OCI-LY1 (cell line): ENCODE results near the gene KHDC4.

ENCODE experiments used
- H2AFZ ChIP-seq: fragments of 200-600 bp; sonication (generic), shearing (Covaris generic); 2 replicates; pipeline ENCODE4 v1.6.0; 2014; ENCODE audit warnings: antibody characterized with exemption, mild to moderate bottlenecking, low read length
- H3F3A ChIP-seq: fragments of 200-600 bp; sonication (generic), shearing (Covaris generic); 2 replicates; pipeline ENCODE4 v1.6.0; 2014; ENCODE audit warnings: mild to moderate bottlenecking, antibody characterized with exemption, low read length, moderate library complexity; ENCODE audit not compliant: insufficient read depth
- H3K27ac ChIP-seq: fragments of 200-600 bp; sonication (generic); 2 replicates; pipeline ENCODE4 v1.5.1; 2014; ENCODE audit warnings: low read length, mixed run types, mild to moderate bottlenecking, low read depth; ENCODE audit not compliant: poor library complexity, severe bottlenecking
- H3K27me3 ChIP-seq: fragments of 200-600 bp; sonication (generic); 2 replicates; pipeline ENCODE4 v1.6.0; 2014; ENCODE audit warnings: antibody characterized with exemption, mild to moderate bottlenecking, low read length, moderate library complexity; ENCODE audit not compliant: insufficient read depth
- H3K36me3 ChIP-seq: fragments of 200-600 bp; sonication (generic); 2 replicates; pipeline ENCODE4 v1.6.1; 2014; ENCODE audit warnings: mild to moderate bottlenecking, antibody characterized with exemption, low read length, moderate library complexity, mixed read lengths; ENCODE audit not compliant: insufficient read depth
- H3K4me1 ChIP-seq: fragments of 200-600 bp; sonication (generic); 2 replicates; pipeline ENCODE4 v1.5.1; 2014; ENCODE audit warnings: mild to moderate bottlenecking, low read length, moderate library complexity; ENCODE audit not compliant: insufficient read depth, severe bottlenecking
- H3K4me2 ChIP-seq: fragments of 200-600 bp; sonication (generic), shearing (Covaris generic); 2 replicates; pipeline ENCODE4 v1.6.1; 2014; ENCODE audit warnings: low read length
- H3K4me3 ChIP-seq: fragments of 200-600 bp; sonication (generic); 2 replicates; pipeline ENCODE4 v1.5.1; 2014; ENCODE audit warnings: low read length, low read depth, mild to moderate bottlenecking, mixed read lengths; ENCODE audit not compliant: poor library complexity, severe bottlenecking
- H3K79me2 ChIP-seq: fragments of 200-600 bp; shearing (Covaris generic); 2 replicates; pipeline ENCODE4 v1.6.1; 2016; ENCODE audit warnings: mixed run types, low read length, mixed read lengths; ENCODE audit not compliant: insufficient read depth
- H3K9ac ChIP-seq: fragments of 200-600 bp; sonication (generic), shearing (Covaris generic); 2 replicates; pipeline ENCODE4 v1.6.1; 2014; ENCODE audit warnings: mild to moderate bottlenecking, low read length, mixed read lengths
- H3K9me2 ChIP-seq: fragments of 200-600 bp; sonication (generic), shearing (Covaris generic); 2 replicates; pipeline ENCODE4 v1.6.1; 2014; ENCODE audit warnings: low read depth, mild to moderate bottlenecking, low read length, mixed read lengths
- H3K9me3 ChIP-seq: fragments of 200-600 bp; shearing (Covaris generic); 2 replicates; pipeline ENCODE4 v1.6.1; 2014; ENCODE audit warnings: low read length, mixed read lengths
- H4K20me1 ChIP-seq: fragments of 200-600 bp; sonication (generic), shearing (Covaris generic); 2 replicates; pipeline ENCODE4 v1.6.0; 2016; ENCODE audit warnings: mild to moderate bottlenecking, low read length; ENCODE audit not compliant: insufficient read depth
- EZH2 ChIP-seq: fragments of 200-600 bp; sonication (generic), shearing (Covaris generic); IDR thresholded peaks from 2 replicates; pipeline ENCODE4 v1.8.0; 2017; ENCODE audit warnings: borderline replicate concordance, mixed run types, mild to moderate bottlenecking, antibody characterized with exemption, low read length, moderate library complexity, mixed read lengths
- TF ChIP-seq, protein P1 (sequence below): fragments of 200-600 bp; sonication (generic), shearing (Covaris generic); IDR thresholded peaks from 2 replicates; pipeline ENCODE4 v1.5.1; 2017; ENCODE audit warnings: mild to moderate bottlenecking, antibody characterized with exemption, low read length, moderate library complexity, mixed read lengths

The KHDC4 gene

DNA sequence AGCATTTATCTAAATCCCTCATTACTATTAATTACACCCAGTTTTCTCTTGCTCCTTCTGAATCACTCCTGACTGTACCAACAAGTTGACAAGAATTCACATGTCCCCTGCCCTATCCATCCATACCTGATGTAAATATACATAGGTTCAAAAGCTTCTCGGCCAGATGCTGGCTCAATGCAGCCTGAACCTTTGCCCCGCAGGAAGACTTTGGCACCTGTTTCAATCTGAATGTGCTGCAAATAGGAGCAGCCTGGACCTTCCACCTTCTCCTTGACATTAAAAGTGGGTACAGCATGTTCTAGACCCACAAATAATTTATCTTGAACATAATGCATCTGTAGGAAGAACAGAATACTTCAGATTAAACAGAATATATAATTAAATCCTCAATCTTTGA is 8.7 kb downstream of the KHDC4 start:
- Histone ChIP-seq H3K4me3 (no peak overlapping the region), H3K4me1 (peaks cover 4% of the 10 kb centered on the region), H3K79me2 (0 out of 2 replicates have a peak, but pooled peaks cover 4% of the 10 kb centered on the region), H3K9ac (no peak overlapping the region), H3K27ac (no peak overlapping the region), H3F3A (no peaks in the 10 kb centered on the region), H3K36me3 (peaks cover 98% of the 10 kb centered on the region), H3K27me3 (no peaks in the 10 kb centered on the region), H3K4me2 (no peak overlapping the region), H4K20me1 (no peaks in the 10 kb centered on the region), H2AFZ (no peak overlapping the region), H3K9me3 (no peaks in the 10 kb centered on the region), H3K9me2 (no peaks in the 10 kb centered on the region)
- TF ChIP-seq EZH2: no peak
- TF ChIP-seq, protein P1, sequence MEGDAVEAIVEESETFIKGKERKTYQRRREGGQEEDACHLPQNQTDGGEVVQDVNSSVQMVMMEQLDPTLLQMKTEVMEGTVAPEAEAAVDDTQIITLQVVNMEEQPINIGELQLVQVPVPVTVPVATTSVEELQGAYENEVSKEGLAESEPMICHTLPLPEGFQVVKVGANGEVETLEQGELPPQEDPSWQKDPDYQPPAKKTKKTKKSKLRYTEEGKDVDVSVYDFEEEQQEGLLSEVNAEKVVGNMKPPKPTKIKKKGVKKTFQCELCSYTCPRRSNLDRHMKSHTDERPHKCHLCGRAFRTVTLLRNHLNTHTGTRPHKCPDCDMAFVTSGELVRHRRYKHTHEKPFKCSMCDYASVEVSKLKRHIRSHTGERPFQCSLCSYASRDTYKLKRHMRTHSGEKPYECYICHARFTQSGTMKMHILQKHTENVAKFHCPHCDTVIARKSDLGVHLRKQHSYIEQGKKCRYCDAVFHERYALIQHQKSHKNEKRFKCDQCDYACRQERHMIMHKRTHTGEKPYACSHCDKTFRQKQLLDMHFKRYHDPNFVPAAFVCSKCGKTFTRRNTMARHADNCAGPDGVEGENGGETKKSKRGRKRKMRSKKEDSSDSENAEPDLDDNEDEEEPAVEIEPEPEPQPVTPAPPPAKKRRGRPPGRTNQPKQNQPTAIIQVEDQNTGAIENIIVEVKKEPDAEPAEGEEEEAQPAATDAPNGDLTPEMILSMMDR: no peak

DNA sequence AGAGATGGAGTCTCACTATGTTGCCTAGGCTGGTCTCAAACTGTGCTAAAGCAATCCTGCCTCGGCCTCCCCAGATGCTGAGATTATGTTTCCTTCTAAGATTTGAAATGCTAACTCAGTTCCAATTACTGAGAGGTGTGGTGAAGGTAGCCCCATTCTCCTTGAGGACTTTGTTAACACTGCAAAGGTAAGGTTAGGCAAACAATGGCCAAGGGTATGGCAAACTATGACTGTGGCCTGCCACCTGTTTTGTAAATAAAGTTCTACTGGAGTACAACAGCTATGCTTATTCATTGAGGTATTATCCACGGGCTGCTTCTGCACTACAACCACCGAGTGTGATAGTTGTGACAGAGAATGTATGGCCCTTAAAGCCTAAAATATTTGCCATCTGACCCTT is 13.5 kb downstream of the KHDC4 start:
- Histone ChIP-seq H3K27ac (no peak overlapping the region), H3F3A (no peaks in the 10 kb centered on the region), H3K4me3 (no peak overlapping the region), H3K9me3 (no peaks in the 10 kb centered on the region), H3K27me3 (no peaks in the 10 kb centered on the region), H3K79me2 (no peaks in the 10 kb centered on the region), H3K9me2 (no peaks in the 10 kb centered on the region), H3K36me3 (peaks cover 98% of the 10 kb centered on the region), H3K9ac (no peak overlapping the region), H3K4me1 (no peaks in the 10 kb centered on the region), H2AFZ (no peak overlapping the region), H4K20me1 (no peaks in the 10 kb centered on the region), H3K4me2 (no peak overlapping the region)
- TF ChIP-seq, protein P1: no peak
- TF ChIP-seq EZH2: no peak

DNA sequence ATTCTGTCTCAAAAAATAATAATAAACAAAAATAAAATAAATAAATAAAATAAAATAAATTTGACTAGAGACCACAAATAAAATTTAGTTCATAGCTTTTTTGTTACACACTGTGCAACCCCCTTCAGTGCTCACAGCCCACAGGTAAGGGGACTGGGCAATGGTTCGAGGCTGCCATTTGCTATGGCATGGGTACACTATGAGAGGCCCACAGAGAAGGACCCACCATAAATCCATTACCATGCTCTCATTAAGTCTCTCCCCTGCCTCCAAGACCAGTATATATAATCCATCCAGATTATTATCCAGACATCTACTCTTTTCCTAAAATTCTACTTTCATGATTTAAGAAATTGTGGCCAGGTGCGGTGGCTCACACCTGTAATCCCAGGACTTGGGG is 14.4 kb downstream of the KHDC4 start:
- Histone ChIP-seq H3K4me3 (no peak overlapping the region), H3K36me3 (peaks cover 96% of the 10 kb centered on the region), H3K27me3 (no peaks in the 10 kb centered on the region), H3K9ac (no peak overlapping the region), H3K9me2 (no peaks in the 10 kb centered on the region), H4K20me1 (no peaks in the 10 kb centered on the region), H2AFZ (no peak overlapping the region), H3K79me2 (no peaks in the 10 kb centered on the region), H3K27ac (no peak overlapping the region), H3K4me2 (no peak overlapping the region), H3F3A (no peaks in the 10 kb centered on the region), H3K9me3 (no peaks in the 10 kb centered on the region), H3K4me1 (no peaks in the 10 kb centered on the region)
- TF ChIP-seq, protein P1: no peak
- no peak for TF ChIP-seq EZH2
